NCI-H2081 (cell line): Measurements from ENCODE around the gene PAIP2.
A peak's percentile ranks its signal among the peaks of the same experiment; 100 is the strongest.

Source experiments
- DNase-seq, 2 experiments: peaks; one replicate each; lab custom pipeline; 2025; lab: John Stamatoyannopoulos, UW

The PAIP2 gene

GRCh38 chr5:139410993-139411828, 69.6 kb downstream of the PAIP2 start:
- DNase-seq = no peak

DNA sequence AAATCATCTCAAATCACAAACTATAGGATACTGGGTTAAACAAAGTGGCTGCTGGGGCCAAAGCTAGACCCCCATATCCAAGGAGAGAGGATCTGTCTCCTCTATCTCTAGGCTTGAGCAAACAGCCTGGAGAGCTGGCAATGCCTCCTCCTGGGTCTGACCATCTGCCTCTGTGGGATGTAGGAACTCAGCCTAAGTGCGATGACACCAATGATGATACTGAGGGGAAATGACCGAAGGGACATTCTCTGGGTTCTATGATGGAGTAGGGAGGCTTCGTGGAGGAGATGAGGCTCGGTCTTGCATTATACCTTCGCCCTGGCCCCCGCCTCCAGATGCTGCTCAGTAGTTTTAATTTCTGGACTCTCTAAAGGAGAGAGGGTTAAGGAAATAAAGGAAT, 71.5 kb downstream of the PAIP2 start:
- DNase-seq = no peak

GRCh38 chr5:139413963-139414362, 72.3 kb downstream of the PAIP2 start:
- no peak for DNase-seq

GRCh38 chr5:139414581-139415130, 73.0 kb downstream of the PAIP2 start:
- DNase-seq = no peak

DNA sequence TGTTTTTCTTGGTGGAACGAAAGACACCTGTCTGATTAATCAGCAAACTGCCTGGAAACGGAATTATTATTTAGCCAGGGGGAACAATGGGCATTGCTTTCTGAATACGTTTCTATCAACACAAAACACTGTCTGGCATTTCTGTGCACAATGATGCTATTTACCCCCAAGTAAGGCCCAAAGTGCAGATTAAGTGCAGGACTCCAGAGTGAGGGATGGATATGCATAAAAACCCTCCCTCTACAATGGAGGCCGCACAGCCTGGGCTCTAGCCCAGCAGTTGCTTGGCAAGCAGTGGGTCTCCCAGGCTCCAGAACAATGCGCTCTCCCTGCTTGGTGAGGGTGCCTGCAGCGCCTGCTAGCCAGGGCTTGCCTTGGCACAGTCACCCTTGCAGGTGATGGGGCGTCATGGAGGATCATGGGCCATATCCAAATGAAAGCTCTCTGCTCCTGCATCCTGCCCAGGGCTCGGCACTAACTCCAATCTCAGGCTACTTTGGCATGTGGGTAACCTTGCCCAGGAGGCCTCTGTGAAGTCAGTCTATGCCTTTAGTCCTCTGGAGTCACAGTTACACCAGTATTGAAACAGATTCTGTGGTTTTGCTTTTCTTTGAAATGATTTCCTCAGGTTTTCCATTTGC, 73.7 kb downstream of the PAIP2 start:
- DNase-seq = peak; percentile 62 to 91

DNA sequence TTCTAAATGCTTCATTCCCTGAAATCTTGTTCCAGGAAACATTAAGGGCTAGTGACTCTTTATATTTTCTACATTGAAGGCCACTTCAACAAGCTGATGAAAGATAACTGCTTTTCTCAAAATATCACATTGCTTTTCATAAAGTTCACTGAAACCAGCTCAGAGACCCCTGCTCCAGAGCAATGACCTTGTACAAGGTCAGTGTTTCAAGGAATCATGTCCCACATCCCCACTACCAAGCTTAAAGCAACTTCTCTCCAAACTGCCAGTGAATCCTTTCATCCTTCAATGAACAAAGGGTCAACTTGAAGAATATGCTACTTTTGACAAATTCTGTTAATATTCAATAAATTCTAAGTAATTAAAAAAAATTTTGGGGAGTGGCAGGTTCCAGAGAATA, 74.2 kb downstream of the PAIP2 start:
- no peak for DNase-seq

DNA sequence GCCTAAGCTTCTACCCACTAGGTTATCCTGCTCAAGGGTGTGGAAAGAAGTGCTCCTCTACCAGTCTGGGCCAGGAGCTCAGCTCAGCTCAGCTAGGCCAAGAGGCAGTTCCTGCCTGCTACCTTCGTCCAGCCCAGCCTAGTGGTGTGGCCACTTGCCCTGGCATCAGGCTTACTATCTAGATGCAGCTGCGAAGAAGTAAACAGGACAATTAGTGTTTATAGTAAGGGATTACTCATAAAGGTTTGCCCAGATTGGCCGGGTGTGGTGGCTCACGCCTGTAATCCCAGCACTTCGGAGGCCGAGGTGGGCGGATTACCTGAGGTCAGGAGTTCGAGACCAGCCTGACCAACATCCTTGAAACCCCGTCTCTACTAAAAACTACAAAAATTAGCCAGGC, 75.0 kb downstream of the PAIP2 start:
- DNase-seq = no peak

DNA sequence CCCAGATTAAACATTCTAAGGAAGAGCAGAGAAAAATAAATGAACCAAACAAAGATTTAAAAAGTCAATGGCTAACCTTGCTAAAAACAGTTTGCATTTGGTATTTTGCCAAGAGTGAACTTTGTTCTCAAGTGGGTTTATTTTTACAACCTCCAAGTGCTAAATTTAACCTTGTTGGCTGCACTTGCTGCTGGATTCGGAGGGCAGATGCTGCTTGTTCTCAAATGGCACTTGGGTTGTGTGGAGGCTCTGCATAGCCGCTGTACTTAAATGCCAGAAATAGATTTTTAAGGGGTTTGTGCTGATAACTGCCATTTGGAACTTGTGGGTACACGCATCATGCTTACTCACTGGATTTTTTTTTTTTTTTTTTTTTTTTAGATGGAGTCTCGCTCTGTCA, 75.6 kb downstream of the PAIP2 start:
- DNase-seq = no peak

DNA sequence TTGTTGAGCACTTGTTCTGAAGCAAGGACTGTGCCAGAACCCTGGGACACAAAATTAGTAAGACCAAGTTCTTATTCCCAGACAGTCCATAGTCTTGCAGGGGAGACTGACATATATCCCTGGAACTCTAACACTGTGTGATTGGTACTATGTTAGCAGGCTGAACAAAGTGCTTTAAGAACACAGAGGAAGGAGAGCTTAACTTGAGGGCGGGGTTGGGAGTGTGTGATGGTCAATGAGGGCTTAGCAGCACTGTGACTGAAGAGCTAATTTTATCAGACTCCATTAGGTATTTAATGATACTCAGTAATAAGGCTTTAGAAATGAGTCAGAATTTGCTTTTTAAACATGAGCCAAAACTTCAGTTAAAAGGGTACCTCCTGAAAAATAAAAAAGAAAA, 77.1 kb downstream of the PAIP2 start:
- no peak for DNase-seq
